ENCODE results near the gene GIPR. TPM values are rescaled to one million over a fixed set of nuclear protein-coding genes. Genes with fewer than 3 reads are reported as not detected.

Gene GIPR
- total RNA-seq, 1 experiment from 2014 or later: 1.9 TPM

DNA sequence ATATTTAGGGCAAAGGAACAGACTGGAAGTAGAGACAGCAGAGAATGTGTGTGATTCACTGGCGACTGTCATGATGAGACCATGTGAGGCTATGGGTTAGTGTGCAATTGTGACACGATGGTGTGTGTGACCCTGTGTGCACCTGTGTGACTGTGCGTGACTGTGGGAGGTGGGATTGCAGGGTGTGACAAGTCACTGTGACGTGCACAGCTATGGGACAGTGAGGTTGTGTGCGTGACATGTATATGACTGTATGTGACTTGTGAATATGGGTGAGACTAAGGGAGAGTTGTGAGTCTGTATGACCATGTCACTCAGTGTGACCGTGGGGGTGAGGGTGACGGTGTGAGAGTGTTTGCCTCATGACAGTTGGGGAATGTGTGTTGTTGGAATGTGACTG lies 3.4 kb upstream of the GIPR start:
- Histone ChIP-seq H3K4me3 (ENCODE audit: low read length) (no peak overlapping the region), H3K27me3 (ENCODE audit: low read length) (no peaks in the 10 kb centered on the region), H2AFZ (ENCODE audit: low read length) (no peak overlapping the region), H3F3A (ENCODE audit: low read length, unreplicated experiment) (no peaks in the 10 kb centered on the region), H3K9me3 (ENCODE audit: low read length) (no peaks in the 10 kb centered on the region), H3K9me2 (replicated peaks; ENCODE audit: low read length) (no peaks in the 10 kb centered on the region), H3K4me2 (ENCODE audit: low read length) (no peak overlapping the region), H3K36me3 (ENCODE audit: low read depth, low read length) (no peaks in the 10 kb centered on the region), H3K9ac (ENCODE audit: low read length) (no peak overlapping the region), H3K4me1 (ENCODE audit: insufficient read depth, low read length) (peaks cover 5% of the 10 kb centered on the region), H3K27ac (ENCODE audit: low read length) (no peak overlapping the region), H4K20me1 (ENCODE audit: low read length) (no peaks in the 10 kb centered on the region), H3K79me2 (ENCODE audit: low read length) (no peaks in the 10 kb centered on the region)
- CTCF ChIA-PET: no interaction called here
- no TSS peak for BruUV-seq (replicated peaks)
- intact Hi-C loops (cut with micrococcal nuclease): no loop called here
- ATAC-seq (no peak), DNase-seq (no peak)
- TF ChIP-seq EZH2phosphoT487 (IDR thresholded peaks at IDR 0.05; ENCODE audit: borderline replicate concordance, low read length): no peak
- no peak for TF ChIP-seq CTCF (conservative IDR thresholded peaks at IDR 0.05; ENCODE audit: low read depth, low read length)
- no peak for TF ChIP-seq EZH2 (IDR thresholded peaks at IDR 0.05; ENCODE audit: low read length, unreplicated experiment)
- POLR2A ChIA-PET (ENCODE audit: unreplicated experiment): no interaction called here

GRCh38 chr19:45668342-45668871 lies 386 bp downstream of the GIPR start:
- CTCF ChIA-PET: interaction anchor here (0.9 kb wide), 1 partner anchor 110 kb away, joined by 3 read pairs; no protein-coding TSS in a partner anchor

More at GRCh38 chr19:45668342-45668871, 386 bp downstream of the GIPR start:
- no peak for DNase-seq
- no peak for ATAC-seq
- Histone ChIP-seq H3K36me3 (ENCODE audit: low read depth, low read length) (no peaks in the 10 kb centered on the region), H3K27ac (ENCODE audit: low read length) (no peak overlapping the region), H3F3A (ENCODE audit: low read length, unreplicated experiment) (no peaks in the 10 kb centered on the region), H3K4me3 (ENCODE audit: low read length) (peak overlapping the region; percentile 68), H3K9me2 (replicated peaks; ENCODE audit: low read length) (no peaks in the 10 kb centered on the region), H3K9me3 (ENCODE audit: low read length) (no peaks in the 10 kb centered on the region), H4K20me1 (ENCODE audit: low read length) (no peaks in the 10 kb centered on the region), H3K4me1 (ENCODE audit: insufficient read depth, low read length) (peaks cover 5% of the 10 kb centered on the region), H3K4me2 (ENCODE audit: low read length) (peak overlapping the region; percentile 87), H3K9ac (ENCODE audit: low read length) (peak overlapping the region; percentile 26), H3K79me2 (ENCODE audit: low read length) (no peaks in the 10 kb centered on the region), H3K27me3 (ENCODE audit: low read length) (no peaks in the 10 kb centered on the region), H2AFZ (ENCODE audit: low read length) (peak overlapping the region; percentile 70)
- intact Hi-C loops (cut with micrococcal nuclease): no loop called here
- TSS peak; percentile 50 for BruUV-seq (replicated peaks)
- TF ChIP-seq EZH2phosphoT487 (IDR thresholded peaks at IDR 0.05; ENCODE audit: borderline replicate concordance, low read length) (no peak), EZH2 (IDR thresholded peaks at IDR 0.05; ENCODE audit: low read length, unreplicated experiment) (no peak), CTCF (conservative IDR thresholded peaks at IDR 0.05; ENCODE audit: low read depth, low read length) (no peak)
- POLR2A ChIA-PET (ENCODE audit: unreplicated experiment): interaction anchor here (0.6 kb wide), 1 partner anchor 214 kb away, joined by 3 read pairs; no protein-coding TSS in a partner anchor

All from PC-3 (cell line).